HUES6 (cell line): Measurements from ENCODE around the gene ACO2.
"Not testable (repeated sequence)": the region's sequence is repeated elsewhere in the genome, so short reads cannot be mapped to it uniquely, and the experiment has no call there.

Source experiments
- H3K27ac ChIP-seq: 2 replicates; pipeline ENCODE4 v1.7.0; 2013; ENCODE audit warnings: low read depth, mild to moderate bottlenecking, low read length, inconsistent platforms
- H3K27me3 ChIP-seq: 2 replicates; pipeline ENCODE4 v1.6.1; 2013; ENCODE audit warnings: low read length; ENCODE audit not compliant: control insufficient read depth, insufficient read depth
- H3K36me3 ChIP-seq: 2 replicates; pipeline ENCODE4 v1.6.1; 2013; ENCODE audit warnings: low read length; ENCODE audit not compliant: control insufficient read depth, insufficient read depth
- H3K4me1 ChIP-seq: 2 replicates; pipeline ENCODE4 v1.6.1; 2013; ENCODE audit warnings: low read length; ENCODE audit not compliant: control insufficient read depth, insufficient read depth
- H3K4me3 ChIP-seq: 2 replicates; pipeline ENCODE4 v1.5.1; 2013; ENCODE audit warnings: low read depth, low read length
- H3K9ac ChIP-seq: one replicate; pipeline ENCODE4 v1.6.1; 2013; ENCODE audit warnings: mild to moderate bottlenecking, low read length
- H3K9me3 ChIP-seq: 2 replicates; pipeline ENCODE4 v1.6.1; 2013; ENCODE audit warnings: low read depth, low read length; ENCODE audit not compliant: control insufficient read depth, insufficient read depth

The ACO2 gene

GRCh38 chr22:41459431-41459830 lies 9.5 kb upstream of the ACO2 start:
- no peaks in the 10 kb centered on the region for H3K4me1 ChIP-seq
- H3K9me3 ChIP-seq = no peaks in the 10 kb centered on the region
- H3K27ac ChIP-seq = no peak overlapping the region
- no peaks in the 10 kb centered on the region for H3K27me3 ChIP-seq
- no peak overlapping the region for H3K9ac ChIP-seq
- peaks cover 64% of the 10 kb centered on the region for H3K36me3 ChIP-seq
- no peak overlapping the region for H3K4me3 ChIP-seq

GRCh38 chr22:41460071-41460470 lies 8.8 kb upstream of the ACO2 start:
- H3K36me3 ChIP-seq = peaks cover 70% of the 10 kb centered on the region
- not testable (repeated sequence) for H3K27ac ChIP-seq, H3K4me3 ChIP-seq, H3K27me3 ChIP-seq, H3K9ac ChIP-seq, H3K4me1 ChIP-seq, H3K9me3 ChIP-seq

- no peaks in the 10 kb centered on the region for H3K4me1 ChIP-seq
- H3K9me3 ChIP-seq = no peaks in the 10 kb centered on the region
- H3K27ac ChIP-seq = no peak overlapping the region
- H3K4me3 ChIP-seq = no peak overlapping the region
- H3K27me3 ChIP-seq = no peaks in the 10 kb centered on the region
- peaks cover 87% of the 10 kb centered on the region for H3K36me3 ChIP-seq
- no peak overlapping the region for H3K9ac ChIP-seq
Measured at GRCh38 chr22:41461901-41462300, 7.0 kb upstream of the ACO2 start.

GRCh38 chr22:41469218-41469851 lies 418 bp downstream of the ACO2 start:
- Histone ChIP-seq H3K27me3 (no peaks in the 10 kb centered on the region), H3K4me3 (peak overlapping the region; percentile 94), H3K27ac (peak overlapping the region; percentile 96), H3K9ac (peak overlapping the region; percentile 98), H3K4me1 (peaks cover 4% of the 10 kb centered on the region; the same call in 1 of the 2 replicates), H3K9me3 (no peaks in the 10 kb centered on the region), H3K36me3 (peaks cover 34% of the 10 kb centered on the region)

GRCh38 chr22:41470886-41471285 lies 2.0 kb downstream of the ACO2 start:
- H3K4me3 ChIP-seq = no peak overlapping the region
- H3K36me3 ChIP-seq = peaks cover 20% of the 10 kb centered on the region
- H3K27ac ChIP-seq = no peak overlapping the region
- no peaks in the 10 kb centered on the region for H3K9me3 ChIP-seq
- no peak overlapping the region for H3K9ac ChIP-seq
- no peaks in the 10 kb centered on the region for H3K27me3 ChIP-seq
- H3K4me1 ChIP-seq = peaks cover 4% of the 10 kb centered on the region; the same call in 1 of the 2 replicates

- no peak overlapping the region for H3K9ac ChIP-seq
- H3K36me3 ChIP-seq = peaks cover 13% of the 10 kb centered on the region
- H3K9me3 ChIP-seq = no peaks in the 10 kb centered on the region
- no peaks in the 10 kb centered on the region for H3K27me3 ChIP-seq
- H3K27ac ChIP-seq = no peak overlapping the region
- no peak overlapping the region for H3K4me3 ChIP-seq
- H3K4me1 ChIP-seq = peaks cover 4% of the 10 kb centered on the region; the same call in 1 of the 2 replicates
Measured at GRCh38 chr22:41471568-41471967, 2.7 kb downstream of the ACO2 start.

- H3K4me3 ChIP-seq = no peak overlapping the region
- no peaks in the 10 kb centered on the region for H3K9me3 ChIP-seq
- H3K4me1 ChIP-seq = peaks cover 10% of the 10 kb centered on the region
- H3K27ac ChIP-seq = no peak overlapping the region
- H3K27me3 ChIP-seq = no peaks in the 10 kb centered on the region
- H3K9ac ChIP-seq = no peak overlapping the region
- no peaks in the 10 kb centered on the region for H3K36me3 ChIP-seq
Measured at GRCh38 chr22:41474872-41475451, 6.0 kb downstream of the ACO2 start.

- Histone ChIP-seq H3K27me3 (no peaks in the 10 kb centered on the region), H3K4me1 (peaks cover 38% of the 10 kb centered on the region), H3K27ac (no peak overlapping the region), H3K9me3 (no peaks in the 10 kb centered on the region), H3K36me3 (no peaks in the 10 kb centered on the region), H3K4me3 (no peak overlapping the region), H3K9ac (no peak overlapping the region)
Measured at GRCh38 chr22:41478473-41478872, 9.6 kb downstream of the ACO2 start.

GRCh38 chr22:41478891-41479521 lies 10.1 kb downstream of the ACO2 start:
- H3K4me1 ChIP-seq = peaks cover 38% of the 10 kb centered on the region
- H3K36me3 ChIP-seq = no peaks in the 10 kb centered on the region
- no peak overlapping the region for H3K4me3 ChIP-seq
- no peak overlapping the region for H3K9ac ChIP-seq
- no peaks in the 10 kb centered on the region for H3K27me3 ChIP-seq
- no peak overlapping the region for H3K27ac ChIP-seq
- H3K9me3 ChIP-seq = no peaks in the 10 kb centered on the region

GRCh38 chr22:41479671-41480396 lies 10.9 kb downstream of the ACO2 start:
- Histone ChIP-seq H3K27ac (no peak overlapping the region), H3K9ac (no peak overlapping the region)

GRCh38 chr22:41480397-41480735 lies 11.4 kb downstream of the ACO2 start:
- no peaks in the 10 kb centered on the region for H3K36me3 ChIP-seq
- H3K9me3 ChIP-seq = no peaks in the 10 kb centered on the region
- H3K9ac ChIP-seq = no peak overlapping the region
- H3K4me1 ChIP-seq = peaks cover 38% of the 10 kb centered on the region
- no peak overlapping the region for H3K4me3 ChIP-seq
- H3K27ac ChIP-seq = no peak overlapping the region
- no peaks in the 10 kb centered on the region for H3K27me3 ChIP-seq

More at GRCh38 chr22:41479671-41480396, 10.9 kb downstream of the ACO2 start:
- Histone ChIP-seq H3K27me3 (no peaks in the 10 kb centered on the region), H3K4me1 (peaks cover 38% of the 10 kb centered on the region), H3K9me3 (no peaks in the 10 kb centered on the region), H3K4me3 (no peak overlapping the region), H3K36me3 (no peaks in the 10 kb centered on the region)
